GM19193 (cell line): ENCODE data around the gene CEP70.

Experiments used
- POLR2A ChIP-seq: IDR thresholded peaks from 4 replicates; pipeline ENCODE4 v1.6.1; 2011; ENCODE audit not compliant: insufficient read depth, insufficient read length; ENCODE audit errors: extremely low read depth

CEP70 gene

GRCh38 chr3:138594150-138594934, at the start of gene CEP70:
Gene CEP70 (minus strand): TSS chr3:138594260. CDS start chr3:138572927, 21,333 bp downstream.
- peak; percentile 74 for TF ChIP-seq POLR2A

GRCh38 chr3:138642927-138643253, 48.8 kb upstream of the CEP70 start:
- TF ChIP-seq POLR2A: no peak

- TF ChIP-seq POLR2A: no peak
These were observed 48.3 kb upstream of the CEP70 start for GRCh38 chr3:138642226-138642926.

- TF ChIP-seq POLR2A: no peak
These were observed 46.5 kb upstream of the CEP70 start for GRCh38 chr3:138640537-138640936.

- TF ChIP-seq POLR2A: no peak
These were observed 44.6 kb upstream of the CEP70 start for GRCh38 chr3:138638641-138639040.

GRCh38 chr3:138629526-138629925, 35.5 kb upstream of the CEP70 start:
- no peak for TF ChIP-seq POLR2A

GRCh38 chr3:138625707-138626365, 31.8 kb upstream of the CEP70 start:
- no peak for TF ChIP-seq POLR2A

GRCh38 chr3:138624518-138624917, 30.5 kb upstream of the CEP70 start:
- TF ChIP-seq POLR2A: no peak

GRCh38 chr3:138620431-138620830, 26.4 kb upstream of the CEP70 start:
- no peak for TF ChIP-seq POLR2A

GRCh38 chr3:138615462-138615861, 21.4 kb upstream of the CEP70 start:
- no peak for TF ChIP-seq POLR2A

- no peak for TF ChIP-seq POLR2A
These were observed 15.8 kb upstream of the CEP70 start for GRCh38 chr3:138609898-138610266.

- peak; percentile 79 for TF ChIP-seq POLR2A
These were observed 14.5 kb upstream of the CEP70 start, which contains the start of gene FAIM for GRCh38 chr3:138608322-138609135. Gene FAIM (plus strand): TSS chr3:138608771. CDS start chr3:138619727, 10,956 bp downstream.

GRCh38 chr3:138600100-138600745, 6.2 kb upstream of the CEP70 start:
- no peak for TF ChIP-seq POLR2A

GRCh38 chr3:138598534-138598933, 4.5 kb upstream of the CEP70 start:
- TF ChIP-seq POLR2A: no peak
